Spleen (tissue), 7 donors: ENCODE measurements around the gene PCBD1.

ENCODE experiments used
- POLR2A ChIP-seq, 3 donors: fragments of 450-650 bp; IDR thresholded peaks; one replicate each; pipeline ENCODE4 v1.5.1; 2017; ENCODE audit warnings: antibody characterized with exemption in 3 of 3, mild to moderate bottlenecking in 1 of 3
- POLR2AphosphoS5 ChIP-seq, 3 donors: sonication (generic); formaldehyde crosslinking; IDR thresholded peaks; one replicate each; pipeline ENCODE4 v1.5.1; 2017; ENCODE audit warnings: antibody characterized with exemption in 3 of 3
- TF ChIP-seq, protein P1 (sequence below), 11 experiments: fragments of 200-600 bp in 7 of 11; fragments of 450-650 bp in 4 of 11; sonication (generic) in 4 of 11; IDR thresholded peaks in 8 of 11; conservative IDR thresholded peaks in 3 of 11; 1 replicate in 7 of 11; 2 replicates in 4 of 11; pipeline versions ENCODE4 v1.4.0 to v1.8.0; 2016 to 2021; ENCODE audit warnings: antibody characterized with exemption in 11 of 11, inconsistent platforms in 4 of 11, mild to moderate bottlenecking in 1 of 11
- donor health status: DM: no; HTN: no; CAD: no; lungs with moderate emphysema.
- donor health status: DM: no; HTN: no; CAD: no.
- donor health status: DM: no; HTN: no; CAD: no.

DNA sequence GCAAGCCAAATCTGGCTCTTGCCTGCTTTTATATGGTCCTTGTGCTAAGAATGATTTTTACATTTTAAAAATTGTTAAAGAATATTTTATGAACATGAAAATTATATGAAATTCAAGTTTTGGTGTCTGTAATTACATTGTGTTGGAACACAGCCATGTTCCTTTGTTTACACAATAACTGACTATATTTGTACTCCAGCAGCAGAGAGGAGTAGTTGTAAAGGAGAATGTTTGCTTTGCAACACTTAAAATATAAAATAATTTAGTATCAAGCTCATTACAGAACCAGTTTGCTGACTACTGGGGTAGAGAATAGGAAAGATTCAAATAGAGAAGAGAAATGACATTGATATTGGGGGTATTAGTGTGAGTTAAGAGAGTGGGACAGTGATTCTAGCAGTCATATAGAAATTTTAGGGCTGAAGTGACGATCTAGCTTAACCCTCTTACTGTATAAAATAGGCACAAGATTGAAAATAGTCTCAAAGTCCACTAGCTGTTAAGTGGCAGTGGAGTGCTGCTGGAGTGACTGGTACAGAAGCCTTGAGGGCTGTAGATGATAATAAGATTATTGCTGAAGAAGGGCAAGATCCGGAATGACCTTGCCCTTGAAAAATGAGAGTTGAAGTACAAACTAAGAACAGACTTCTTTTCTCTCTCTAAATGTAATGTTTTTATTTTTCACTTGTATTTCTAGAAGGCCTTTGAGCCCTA lies 44.4 kb downstream of the PCBD1 start:
- TF ChIP-seq, protein P1, sequence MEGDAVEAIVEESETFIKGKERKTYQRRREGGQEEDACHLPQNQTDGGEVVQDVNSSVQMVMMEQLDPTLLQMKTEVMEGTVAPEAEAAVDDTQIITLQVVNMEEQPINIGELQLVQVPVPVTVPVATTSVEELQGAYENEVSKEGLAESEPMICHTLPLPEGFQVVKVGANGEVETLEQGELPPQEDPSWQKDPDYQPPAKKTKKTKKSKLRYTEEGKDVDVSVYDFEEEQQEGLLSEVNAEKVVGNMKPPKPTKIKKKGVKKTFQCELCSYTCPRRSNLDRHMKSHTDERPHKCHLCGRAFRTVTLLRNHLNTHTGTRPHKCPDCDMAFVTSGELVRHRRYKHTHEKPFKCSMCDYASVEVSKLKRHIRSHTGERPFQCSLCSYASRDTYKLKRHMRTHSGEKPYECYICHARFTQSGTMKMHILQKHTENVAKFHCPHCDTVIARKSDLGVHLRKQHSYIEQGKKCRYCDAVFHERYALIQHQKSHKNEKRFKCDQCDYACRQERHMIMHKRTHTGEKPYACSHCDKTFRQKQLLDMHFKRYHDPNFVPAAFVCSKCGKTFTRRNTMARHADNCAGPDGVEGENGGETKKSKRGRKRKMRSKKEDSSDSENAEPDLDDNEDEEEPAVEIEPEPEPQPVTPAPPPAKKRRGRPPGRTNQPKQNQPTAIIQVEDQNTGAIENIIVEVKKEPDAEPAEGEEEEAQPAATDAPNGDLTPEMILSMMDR (IDR thresholded peaks at IDR 0.05 in 8 of 11, conservative IDR thresholded peaks at IDR 0.05 in 3 of 11): no peak
- no peak for TF ChIP-seq POLR2AphosphoS5 (IDR thresholded peaks at IDR 0.05)
- TF ChIP-seq POLR2A (IDR thresholded peaks at IDR 0.05): no peak
